ENCODE measurements around the gene SUMO4. TPM values are rescaled to one million over a fixed set of nuclear protein-coding genes. Genes with fewer than 3 reads are reported as not detected.

Gene SUMO4
- total RNA-seq, 1 donor from 2014 or later, result 2.0 TPM

- DNase-seq (no peak), ATAC-seq (no peak)
- Histone ChIP-seq H3K27ac (no peak overlapping the region), H3K27me3 (ENCODE audit: low read depth) (no peaks in the 10 kb centered on the region), H3K36me3 (no peaks in the 10 kb centered on the region), H3K4me3 (no peak overlapping the region), H3K4me1 (peaks cover 9% of the 10 kb centered on the region), H3K9me3 (no peaks in the 10 kb centered on the region)
- TF ChIP-seq, protein P1, sequence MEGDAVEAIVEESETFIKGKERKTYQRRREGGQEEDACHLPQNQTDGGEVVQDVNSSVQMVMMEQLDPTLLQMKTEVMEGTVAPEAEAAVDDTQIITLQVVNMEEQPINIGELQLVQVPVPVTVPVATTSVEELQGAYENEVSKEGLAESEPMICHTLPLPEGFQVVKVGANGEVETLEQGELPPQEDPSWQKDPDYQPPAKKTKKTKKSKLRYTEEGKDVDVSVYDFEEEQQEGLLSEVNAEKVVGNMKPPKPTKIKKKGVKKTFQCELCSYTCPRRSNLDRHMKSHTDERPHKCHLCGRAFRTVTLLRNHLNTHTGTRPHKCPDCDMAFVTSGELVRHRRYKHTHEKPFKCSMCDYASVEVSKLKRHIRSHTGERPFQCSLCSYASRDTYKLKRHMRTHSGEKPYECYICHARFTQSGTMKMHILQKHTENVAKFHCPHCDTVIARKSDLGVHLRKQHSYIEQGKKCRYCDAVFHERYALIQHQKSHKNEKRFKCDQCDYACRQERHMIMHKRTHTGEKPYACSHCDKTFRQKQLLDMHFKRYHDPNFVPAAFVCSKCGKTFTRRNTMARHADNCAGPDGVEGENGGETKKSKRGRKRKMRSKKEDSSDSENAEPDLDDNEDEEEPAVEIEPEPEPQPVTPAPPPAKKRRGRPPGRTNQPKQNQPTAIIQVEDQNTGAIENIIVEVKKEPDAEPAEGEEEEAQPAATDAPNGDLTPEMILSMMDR (IDR thresholded peaks at IDR 0.05), result no peak
- intact Hi-C loops (cut with DNase I), result no loop called here
Measured at GRCh38 chr6:149360536-149360935, 39.5 kb upstream of the SUMO4 start.

DNA sequence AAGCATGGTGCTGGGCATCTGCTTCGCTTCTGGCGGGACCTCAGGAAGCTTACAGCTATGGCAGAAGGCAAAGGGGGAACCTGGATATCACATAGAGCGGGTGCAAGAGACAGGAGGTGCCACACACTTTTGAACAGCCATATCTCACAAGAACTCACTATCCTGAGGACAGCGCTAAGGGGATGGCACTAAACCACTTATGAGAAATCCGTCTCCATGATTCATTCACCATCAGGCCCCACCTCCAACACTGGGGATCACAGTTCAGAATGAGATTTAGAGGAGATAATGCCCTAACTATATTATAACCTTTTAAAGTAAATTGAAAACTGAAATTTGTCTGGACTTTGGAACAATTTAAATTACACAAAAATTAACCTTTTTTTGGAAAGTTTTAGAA lies 37.8 kb upstream of the SUMO4 start:
- Histone ChIP-seq H3K27ac (no peak overlapping the region), H3K4me1 (peaks cover 9% of the 10 kb centered on the region), H3K4me3 (no peak overlapping the region), H3K27me3 (ENCODE audit: low read depth) (no peaks in the 10 kb centered on the region), H3K36me3 (no peaks in the 10 kb centered on the region), H3K9me3 (no peaks in the 10 kb centered on the region)
- no peak for ATAC-seq
- TF ChIP-seq, protein P1 (IDR thresholded peaks at IDR 0.05), result no peak
- intact Hi-C loops (cut with DNase I), result no loop called here
- DNase-seq, result no peak

- no peaks in the 10 kb centered on the region for H3K27me3 ChIP-seq (ENCODE audit: low read depth)
- intact Hi-C loops (cut with DNase I), result no loop called here
Measured at GRCh38 chr6:149363154-149363553, 36.9 kb upstream of the SUMO4 start.

DNA sequence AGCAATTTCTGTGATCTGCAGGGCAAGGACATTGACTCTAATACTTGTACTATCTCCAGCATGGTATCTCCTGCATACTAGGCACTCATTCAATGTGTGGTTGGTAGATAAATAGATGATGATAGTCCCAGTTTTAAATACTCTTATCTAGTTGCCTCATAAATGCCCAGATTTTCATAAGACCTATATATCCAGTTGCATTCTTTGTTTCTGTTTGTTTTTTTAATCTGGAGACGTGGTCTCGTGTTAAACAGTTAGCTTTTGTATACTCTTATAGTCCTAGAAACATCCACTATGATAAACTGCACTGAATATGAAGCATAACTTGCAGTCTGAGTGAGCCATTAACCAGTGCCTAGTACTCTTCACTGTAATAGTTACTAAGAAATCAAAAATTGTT lies 35.5 kb upstream of the SUMO4 start:
- Histone ChIP-seq H3K4me3 (no peak overlapping the region), H3K4me1 (peaks cover 9% of the 10 kb centered on the region), H3K27me3 (ENCODE audit: low read depth) (no peaks in the 10 kb centered on the region), H3K27ac (no peak overlapping the region), H3K9me3 (no peaks in the 10 kb centered on the region), H3K36me3 (no peaks in the 10 kb centered on the region)
- intact Hi-C loops (cut with DNase I), result no loop called here
- ATAC-seq (no peak), DNase-seq (no peak)
- TF ChIP-seq, protein P1 (IDR thresholded peaks at IDR 0.05), result no peak

More at GRCh38 chr6:149363154-149363553, 36.9 kb upstream of the SUMO4 start:
- H3K4me1 ChIP-seq, result peaks cover 9% of the 10 kb centered on the region
- H3K4me3 ChIP-seq, result no peak overlapping the region
- ATAC-seq, result no peak
- no peak overlapping the region for H3K27ac ChIP-seq
- TF ChIP-seq, protein P1 (IDR thresholded peaks at IDR 0.05), result no peak
- no peaks in the 10 kb centered on the region for H3K36me3 ChIP-seq
- no peak for DNase-seq
- H3K9me3 ChIP-seq, result no peaks in the 10 kb centered on the region

DNA sequence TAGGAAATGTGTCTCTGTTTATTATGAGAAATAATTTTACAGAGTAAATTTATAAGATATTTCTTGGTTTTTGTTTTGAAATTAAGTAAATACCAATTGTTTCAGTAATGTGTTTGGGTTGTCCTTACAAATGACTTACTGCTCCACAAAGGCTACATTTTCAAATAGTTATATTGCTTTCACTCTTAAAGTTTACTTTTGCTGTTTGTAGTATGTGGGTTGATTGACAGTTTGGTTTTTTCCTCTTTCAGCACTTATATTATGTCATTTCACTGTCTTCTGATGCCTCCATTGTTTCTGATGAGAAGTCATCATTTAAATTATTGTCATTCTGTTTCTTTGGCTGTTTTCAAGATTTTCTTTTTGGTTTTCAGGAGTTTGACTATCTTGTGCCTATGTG lies 34.9 kb upstream of the SUMO4 start:
- H3K27ac ChIP-seq, result no peak overlapping the region
- intact Hi-C loops (cut with DNase I), result no loop called here
- no peaks in the 10 kb centered on the region for H3K36me3 ChIP-seq
- no peaks in the 10 kb centered on the region for H3K27me3 ChIP-seq (ENCODE audit: low read depth)
- peaks cover 9% of the 10 kb centered on the region for H3K4me1 ChIP-seq
- ATAC-seq (no peak), DNase-seq (no peak)
- no peaks in the 10 kb centered on the region for H3K9me3 ChIP-seq
- TF ChIP-seq, protein P1 (IDR thresholded peaks at IDR 0.05), result no peak
- H3K4me3 ChIP-seq, result no peak overlapping the region

All from lower lobe of right lung (tissue), 2 donors.